Stimulated activated CD8-positive, alpha-beta memory T cell treated with anti-CD3 and anti-CD28 coated beads, Interleukin-12 subunit alpha, Interleukin-12 subunit beta, amount 100 ng/mL, for 4 hours (primary cell): ENCODE results near the gene LCN2.

Experiments
- DNase-seq: peaks from one replicate; pipeline ENCODE4 v3.0.0-alpha.2; 2020; ENCODE audit warnings: low read depth

Gene LCN2

GRCh38 chr9:128150594-128151308 lies 1.5 kb downstream of the LCN2 start:
- DNase-seq = no peak

GRCh38 chr9:128151309-128152132 lies 2.3 kb downstream of the LCN2 start:
- DNase-seq = no peak

- DNase-seq = no peak
Measured at GRCh38 chr9:128152133-128153059, 3.1 kb downstream of the LCN2 start.

GRCh38 chr9:128153060-128153946 lies 4.0 kb downstream of the LCN2 start:
- no peak for DNase-seq

- DNase-seq = no peak
Measured at GRCh38 chr9:128153947-128154695, 4.9 kb downstream of the LCN2 start.

- DNase-seq = no peak
Measured at GRCh38 chr9:128155736-128156500, 6.7 kb downstream of the LCN2 start.

GRCh38 chr9:128159522-128159783 lies 10.2 kb downstream of the LCN2 start:
- DNase-seq = peak; percentile 16

- peak; percentile 86 for DNase-seq
Measured at GRCh38 chr9:128159784-128160602, 10.7 kb downstream of the LCN2 start, which contains the start of gene BBLN. TSS of gene BBLN (plus strand) at chr9:128160265. CDS start at chr9:128160408, 143 bp downstream.

GRCh38 chr9:128160603-128160987 lies 11.3 kb downstream of the LCN2 start:
- peak; percentile 55 for DNase-seq

GRCh38 chr9:128161215-128161902 lies 12.1 kb downstream of the LCN2 start:
- DNase-seq = no peak

GRCh38 chr9:128162215-128163026 lies 13.2 kb downstream of the LCN2 start:
- DNase-seq = no peak

- no peak for DNase-seq
Measured at GRCh38 chr9:128163027-128163515, 13.8 kb downstream of the LCN2 start.

- no peak for DNase-seq
Measured at GRCh38 chr9:128163523-128164306, 14.5 kb downstream of the LCN2 start.

GRCh38 chr9:128164307-128164885 lies 15.1 kb downstream of the LCN2 start:
- no peak for DNase-seq

GRCh38 chr9:128166169-128166568 lies 16.9 kb downstream of the LCN2 start:
- DNase-seq = no peak

GRCh38 chr9:128167209-128167608 lies 18.0 kb downstream of the LCN2 start:
- DNase-seq = no peak
